22Rv1 (cell line): ENCODE results near the gene RETN.

Experiments
- H3K27ac ChIP-seq: fragments of 450-650 bp; 2 replicates; pipeline ENCODE4 v1.5.1; 2017
- ZFX ChIP-seq: fragments of 450-650 bp; IDR thresholded peaks from 2 replicates; pipeline ENCODE4 v1.6.1; 2017; ENCODE audit warnings: antibody characterized with exemption, borderline replicate concordance
- TF ChIP-seq, protein P1 (sequence below): fragments of 450-650 bp; IDR thresholded peaks from 2 replicates; pipeline ENCODE4 v1.5.1; 2017; ENCODE audit warnings: mild to moderate bottlenecking

RETN gene

DNA sequence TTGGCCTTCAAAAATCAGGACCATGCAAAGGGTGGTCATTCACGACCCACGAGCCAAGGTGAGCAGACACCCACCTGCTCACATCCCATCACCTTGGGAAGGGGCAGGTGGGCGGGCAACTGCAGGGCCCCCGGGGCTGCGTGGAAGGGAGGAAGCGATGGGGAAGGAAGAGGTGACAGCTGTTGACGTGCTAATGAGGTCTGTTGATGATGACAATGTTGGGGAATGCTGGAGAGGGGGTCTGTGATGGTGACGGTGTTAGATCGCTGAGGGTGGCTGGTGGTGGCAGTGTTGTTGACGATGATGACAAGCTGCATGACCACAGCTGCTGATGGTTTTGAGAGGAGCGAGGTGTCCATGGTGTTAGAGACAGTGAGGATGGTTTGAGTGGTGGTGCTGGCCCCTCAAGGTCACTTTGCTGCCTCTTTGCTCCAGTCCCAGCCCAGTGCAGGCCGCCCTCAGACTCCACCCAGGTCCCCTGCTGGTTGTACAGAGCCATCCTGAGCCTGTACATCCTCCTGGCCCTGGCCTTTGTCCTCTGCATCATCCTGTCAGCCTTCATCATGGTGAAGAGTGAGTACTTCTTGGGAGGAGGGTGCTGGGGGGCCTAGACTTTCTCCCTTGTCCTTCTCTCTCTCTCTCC, 8.9 kb downstream of the RETN start:
- TF ChIP-seq ZFX, result no peak
- TF ChIP-seq, protein P1, sequence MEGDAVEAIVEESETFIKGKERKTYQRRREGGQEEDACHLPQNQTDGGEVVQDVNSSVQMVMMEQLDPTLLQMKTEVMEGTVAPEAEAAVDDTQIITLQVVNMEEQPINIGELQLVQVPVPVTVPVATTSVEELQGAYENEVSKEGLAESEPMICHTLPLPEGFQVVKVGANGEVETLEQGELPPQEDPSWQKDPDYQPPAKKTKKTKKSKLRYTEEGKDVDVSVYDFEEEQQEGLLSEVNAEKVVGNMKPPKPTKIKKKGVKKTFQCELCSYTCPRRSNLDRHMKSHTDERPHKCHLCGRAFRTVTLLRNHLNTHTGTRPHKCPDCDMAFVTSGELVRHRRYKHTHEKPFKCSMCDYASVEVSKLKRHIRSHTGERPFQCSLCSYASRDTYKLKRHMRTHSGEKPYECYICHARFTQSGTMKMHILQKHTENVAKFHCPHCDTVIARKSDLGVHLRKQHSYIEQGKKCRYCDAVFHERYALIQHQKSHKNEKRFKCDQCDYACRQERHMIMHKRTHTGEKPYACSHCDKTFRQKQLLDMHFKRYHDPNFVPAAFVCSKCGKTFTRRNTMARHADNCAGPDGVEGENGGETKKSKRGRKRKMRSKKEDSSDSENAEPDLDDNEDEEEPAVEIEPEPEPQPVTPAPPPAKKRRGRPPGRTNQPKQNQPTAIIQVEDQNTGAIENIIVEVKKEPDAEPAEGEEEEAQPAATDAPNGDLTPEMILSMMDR, result no peak
- no peak overlapping the region for H3K27ac ChIP-seq

DNA sequence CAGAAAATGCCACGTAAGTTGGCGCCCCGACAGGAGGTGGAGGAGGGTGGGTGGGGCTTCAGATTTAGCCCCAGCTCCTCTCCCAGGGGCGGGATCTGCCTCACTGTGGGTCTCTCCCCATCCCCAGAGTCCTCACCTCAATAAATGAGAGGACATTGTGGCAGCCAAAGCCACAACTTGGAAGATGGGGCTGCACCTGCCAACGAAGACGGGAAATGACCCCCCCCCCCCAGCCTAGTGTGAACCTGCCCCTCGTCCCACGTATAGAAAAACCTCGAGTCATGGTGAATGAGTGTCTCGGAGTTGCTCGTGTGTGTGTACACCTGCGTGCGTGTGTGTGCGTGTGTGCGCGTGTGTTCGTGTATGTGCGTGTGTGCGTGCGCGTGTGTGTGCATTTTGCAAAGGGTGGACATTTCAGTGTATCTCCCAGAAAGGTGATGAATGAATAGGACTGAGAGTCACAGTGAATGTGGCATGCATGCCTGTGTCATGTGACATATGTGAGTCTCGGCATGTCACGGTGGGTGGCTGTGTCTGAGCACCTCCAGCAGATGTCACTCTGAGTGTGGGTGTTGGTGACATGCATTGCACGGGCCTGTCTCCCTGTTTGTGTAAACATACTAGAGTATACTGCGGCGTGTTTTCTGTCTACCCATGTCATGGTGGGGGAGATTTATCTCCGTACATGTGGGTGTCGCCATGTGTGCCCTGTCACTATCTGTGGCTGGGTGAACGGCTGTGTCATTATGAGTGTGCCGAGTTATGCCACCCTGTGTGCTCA, 10.3 kb downstream of the RETN start:
- TF ChIP-seq, protein P1, result peak; percentile 70
- no peak for TF ChIP-seq ZFX
- no peak overlapping the region for H3K27ac ChIP-seq

DNA sequence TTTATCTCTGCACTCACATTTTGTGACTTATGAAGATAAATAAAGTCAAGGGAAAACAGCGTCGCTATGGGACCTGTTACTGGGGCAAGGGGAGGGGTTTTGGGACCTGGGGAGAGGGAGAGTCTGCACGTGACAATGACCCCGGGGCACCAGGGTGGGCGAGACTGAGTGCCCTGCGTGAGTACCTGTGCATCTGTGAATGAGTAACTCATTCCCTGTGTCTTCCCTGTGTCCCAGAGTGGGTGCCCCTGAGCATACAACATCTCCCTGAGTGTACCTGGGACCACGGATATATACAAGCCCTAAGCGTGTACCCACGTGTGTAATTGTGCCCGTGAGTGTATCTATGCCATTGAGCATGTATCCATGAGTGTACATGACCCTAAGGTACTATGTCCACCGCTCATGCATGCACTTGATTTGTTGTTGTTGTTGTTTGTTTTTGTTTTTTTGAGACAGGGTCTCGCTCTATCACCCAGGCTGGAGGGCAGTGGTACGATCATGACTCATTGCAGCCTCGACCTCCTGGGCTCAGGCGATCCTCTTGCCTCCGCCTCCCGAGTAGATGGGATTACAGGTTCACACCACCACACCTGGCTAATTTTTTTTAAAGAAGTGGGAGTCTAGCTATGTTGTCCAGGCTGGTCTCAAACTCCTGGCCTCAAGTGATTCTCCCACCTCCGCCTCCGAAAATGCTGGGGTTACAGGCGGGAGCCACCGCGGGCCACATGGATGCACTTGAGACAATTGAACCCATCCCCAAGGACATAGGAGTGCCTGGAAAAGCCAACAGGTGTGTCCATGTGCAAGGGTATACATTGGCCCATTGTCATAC, 11.1 kb downstream of the RETN start:
- TF ChIP-seq ZFX, result no peak
- TF ChIP-seq, protein P1, result no peak
- H3K27ac ChIP-seq, result no peak overlapping the region

DNA sequence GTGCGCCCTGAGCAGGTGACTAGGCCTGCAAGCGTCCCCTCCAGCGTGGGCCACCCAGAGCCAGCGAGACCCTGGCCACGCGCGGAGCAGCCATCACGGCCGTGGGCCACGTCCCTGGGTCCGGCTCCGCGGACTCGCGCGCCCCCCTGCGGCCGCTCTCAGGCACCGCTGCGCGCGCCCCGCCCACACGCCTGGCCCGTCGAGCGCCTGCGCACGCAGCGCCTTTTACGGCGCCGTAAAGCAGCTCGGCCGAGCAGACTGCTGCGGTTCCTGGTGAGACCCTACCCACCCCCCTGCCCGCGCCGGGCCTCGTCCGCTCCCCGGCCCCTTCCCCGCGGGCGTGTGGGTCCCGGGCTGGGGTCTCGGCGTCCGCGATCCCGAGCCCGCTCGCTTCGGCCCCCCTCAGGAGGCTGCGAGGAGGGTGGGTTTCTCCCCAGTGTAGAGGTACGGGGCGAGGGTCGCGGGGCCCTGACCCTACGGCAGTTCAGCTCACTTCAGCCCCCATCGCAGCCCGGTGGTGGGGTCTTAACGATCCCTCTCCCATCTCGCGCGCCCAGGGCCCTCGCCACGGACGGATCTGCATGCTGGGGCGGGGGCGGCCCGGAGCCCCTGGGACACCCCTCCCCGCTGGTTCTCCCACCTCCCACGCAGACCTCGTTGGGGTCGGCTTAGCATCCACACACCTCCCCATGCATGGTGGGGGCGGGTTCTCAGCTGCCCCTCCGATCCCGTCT, 11.9 kb downstream of the RETN start, which contains the start of gene TRAPPC5:
Gene TRAPPC5, plus strand, starts transcription at position 228 of the 734 bp plus-strand sequence. CDS start 1,421 bp downstream, outside the sequence.
- TF ChIP-seq, protein P1, result peak; percentile 97
- TF ChIP-seq ZFX, result no peak
- peak within 1 kb of the TSS; percentile 65 for H3K27ac ChIP-seq

DNA sequence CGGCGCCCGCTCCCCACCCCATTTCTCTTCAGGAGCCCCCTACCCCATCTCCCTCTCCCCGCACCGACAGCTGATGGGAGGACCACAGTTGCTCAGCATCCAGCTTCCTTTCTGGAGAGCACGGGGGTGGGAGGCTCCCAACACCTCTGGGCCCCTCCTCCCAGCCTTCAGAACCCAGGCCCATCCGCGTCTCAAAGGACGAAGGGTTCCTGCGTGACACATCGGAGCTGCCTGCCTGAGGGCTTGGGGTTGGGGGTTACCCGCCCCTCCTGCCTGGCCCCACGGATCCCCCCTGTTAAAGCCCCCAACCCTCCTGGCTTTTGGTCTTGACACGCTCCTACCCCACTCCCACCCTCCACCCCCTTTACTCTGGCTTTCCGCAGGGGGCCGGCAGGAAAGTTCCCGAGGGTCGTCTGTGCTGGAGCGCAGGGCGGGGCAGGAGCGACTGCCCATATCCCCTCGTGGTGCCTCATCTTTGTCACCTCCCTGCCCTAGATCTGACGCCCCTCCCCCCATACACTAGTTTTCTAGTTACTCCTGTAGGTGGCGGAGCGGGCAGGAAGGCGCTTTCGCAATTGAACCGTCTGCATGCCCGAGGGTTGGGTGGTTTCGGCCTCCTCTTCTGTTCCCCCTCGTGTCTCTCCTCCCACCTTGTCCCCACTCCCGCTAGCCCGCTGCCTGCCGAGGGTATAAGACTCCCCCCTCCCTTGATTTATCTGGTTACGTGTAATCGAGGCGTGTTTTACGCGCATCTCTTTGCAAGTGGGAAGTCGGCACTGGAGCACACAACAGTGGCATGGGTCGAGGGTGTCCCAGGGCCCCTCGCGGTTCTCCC, 12.7 kb downstream of the RETN start:
- peak overlapping the region; percentile 65 for H3K27ac ChIP-seq
- TF ChIP-seq ZFX, result no peak
- TF ChIP-seq, protein P1, result peak; percentile 75
